ENCODE data around the gene CPA3.

Gene CPA3

GRCh38 chr3:148861277-148861869 is 3.7 kb upstream of the CPA3 start:
- DNase-seq (ENCODE audit: low read depth) = peak; percentile 70

DNA sequence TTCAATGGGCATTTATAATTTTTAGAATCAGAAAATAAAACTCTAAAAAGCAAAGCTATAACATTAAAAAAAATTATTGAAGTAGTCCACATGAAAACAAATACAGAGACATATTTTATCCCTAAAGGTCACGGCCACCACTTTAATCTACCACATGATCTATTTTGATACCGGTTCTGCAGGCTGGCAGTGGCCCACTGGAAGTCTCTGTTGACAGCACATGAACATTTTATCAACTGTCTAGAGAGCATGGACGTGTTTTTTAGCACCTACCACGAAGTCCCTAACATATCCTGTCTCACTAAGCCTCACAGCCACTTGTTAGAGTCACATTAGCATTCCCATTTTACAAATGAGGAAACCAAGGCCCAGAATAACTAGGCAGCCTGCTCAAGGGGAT is 1.8 kb upstream of the CPA3 start:
- DNase-seq (ENCODE audit: low read depth) = no peak

GRCh38 chr3:148863814-148864213 is 1.3 kb upstream of the CPA3 start:
- no peak for DNase-seq (ENCODE audit: low read depth)

DNA sequence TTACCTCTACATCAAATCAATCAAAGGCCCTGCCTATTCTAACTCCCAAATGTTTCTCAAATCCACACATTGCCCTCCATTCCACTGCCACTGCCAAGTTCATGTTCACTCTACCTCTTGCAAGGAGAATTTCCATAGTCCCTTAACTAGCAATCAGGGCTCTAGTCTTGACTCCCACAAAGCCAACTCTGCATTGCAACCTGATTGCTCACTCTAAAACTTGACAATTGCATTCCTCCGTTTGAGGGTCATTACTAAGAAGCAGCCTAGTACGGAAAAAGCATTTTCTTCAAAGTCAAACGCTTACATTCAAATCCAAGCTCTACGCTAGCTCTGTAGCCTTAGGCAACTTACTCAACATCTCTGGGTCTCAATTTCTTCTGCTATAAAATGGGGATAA is 1.2 kb downstream of the CPA3 start:
- peak; percentile 93 for DNase-seq (ENCODE audit: low read depth)

DNA sequence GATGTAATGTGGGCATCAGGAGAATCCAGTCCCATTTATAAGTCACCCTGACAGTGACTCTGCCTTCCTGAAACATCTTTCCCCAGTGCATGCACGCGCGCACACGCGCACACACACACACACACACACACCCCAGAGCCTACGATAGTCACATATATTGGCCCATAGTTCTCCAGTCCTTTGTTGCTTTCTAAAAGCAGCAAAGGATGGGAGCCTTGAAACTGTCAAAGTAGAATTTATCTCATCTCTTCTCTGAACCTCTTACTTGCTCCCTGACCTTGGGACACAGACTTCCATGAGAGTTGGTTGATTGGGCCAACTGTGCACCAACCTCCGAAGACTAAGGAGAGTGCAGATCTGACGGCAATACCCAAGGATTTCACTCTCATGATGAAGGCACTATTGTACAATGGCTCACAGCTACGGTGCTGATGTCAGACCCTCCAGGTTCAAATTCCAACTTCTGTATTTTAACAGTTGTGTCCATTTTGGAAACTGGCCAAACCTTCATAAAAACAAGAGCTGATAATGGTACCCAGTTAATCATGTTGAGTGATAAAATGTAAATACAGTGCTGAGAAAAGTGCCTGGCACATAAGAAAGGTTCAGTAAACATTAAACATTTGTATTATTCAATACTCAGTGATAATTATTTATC is 8.3 kb downstream of the CPA3 start:
- DNase-seq (ENCODE audit: low read depth) = no peak

DNA sequence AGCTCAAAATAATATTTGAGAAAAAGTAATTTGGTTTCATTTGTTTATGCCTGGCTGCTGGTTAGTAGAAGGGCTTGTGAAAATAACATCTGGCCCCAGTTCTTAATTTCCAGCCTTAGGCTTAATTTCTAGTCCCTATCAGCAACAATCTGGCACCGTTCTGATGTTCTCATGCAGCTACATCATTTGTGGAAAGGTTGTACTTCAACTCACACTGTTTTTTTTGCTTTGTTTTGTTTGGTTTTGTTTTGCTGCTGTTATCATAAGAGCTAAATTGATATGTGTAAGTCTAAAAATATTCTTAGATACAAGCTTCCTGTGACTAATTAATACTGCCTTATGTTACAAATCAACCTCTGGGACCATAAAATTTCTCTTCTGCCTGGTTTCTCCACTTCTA is 8.9 kb downstream of the CPA3 start:
- peak; percentile 67 for DNase-seq (ENCODE audit: low read depth)

DNA sequence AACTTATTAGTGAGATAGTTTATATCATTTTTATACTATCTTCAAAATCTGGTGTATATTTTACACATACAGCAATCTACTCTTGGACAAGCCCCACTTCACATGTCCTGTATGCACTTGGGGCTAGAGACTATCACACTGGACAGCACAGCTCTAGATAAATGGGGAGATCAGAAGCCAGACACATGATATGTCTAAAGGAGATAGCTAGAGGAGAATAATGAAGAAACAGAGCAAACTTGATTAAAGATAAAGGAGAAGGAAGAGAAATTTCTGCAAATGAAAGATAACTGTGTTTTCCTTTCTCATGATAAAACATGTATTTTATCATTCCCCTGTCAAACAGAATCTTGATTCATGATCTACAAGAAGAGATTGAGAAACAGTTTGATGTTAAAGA is 13.0 kb downstream of the CPA3 start:
- no peak for DNase-seq (ENCODE audit: low read depth)

DNA sequence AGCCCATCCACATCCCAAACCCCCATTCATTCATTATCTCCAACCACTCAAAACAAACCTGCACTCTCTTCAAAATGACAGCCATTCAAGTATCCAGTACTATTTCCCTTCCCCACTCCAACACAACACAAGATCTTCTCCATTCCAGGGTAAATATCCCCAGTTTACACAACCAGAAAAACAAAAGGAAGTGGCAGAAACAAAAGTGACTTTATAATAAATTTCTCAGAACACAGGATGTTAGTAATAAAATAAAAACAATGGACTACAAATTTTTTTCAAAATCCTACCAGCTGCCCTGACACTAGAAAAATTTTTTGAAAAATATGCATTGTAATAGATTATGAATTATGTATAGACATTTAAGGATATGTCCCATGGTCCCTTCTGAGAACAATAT is 14.2 kb downstream of the CPA3 start:
- DNase-seq (ENCODE audit: low read depth) = no peak

GRCh38 chr3:148880681-148881080 is 15.6 kb downstream of the CPA3 start:
- no peak for DNase-seq (ENCODE audit: low read depth)

DNA sequence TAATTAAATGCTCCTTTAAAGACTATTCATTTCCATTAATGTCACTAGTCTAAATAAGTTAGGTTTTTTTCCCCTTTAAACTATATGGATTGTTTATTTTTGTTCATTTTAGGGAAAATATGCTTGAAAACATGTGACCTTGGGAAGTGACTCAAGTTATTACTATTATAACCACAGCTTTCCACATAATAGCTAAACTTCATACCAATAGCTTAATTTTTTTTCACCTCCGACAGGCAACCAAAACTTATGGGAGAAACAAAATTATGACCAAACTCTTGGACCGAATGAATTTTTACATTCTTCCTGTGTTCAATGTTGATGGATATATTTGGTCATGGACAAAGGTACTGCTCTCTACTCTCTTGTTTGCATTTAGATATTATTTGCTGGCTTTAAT is 16.2 kb downstream of the CPA3 start:
- DNase-seq (ENCODE audit: low read depth) = peak; percentile 66

- DNase-seq (ENCODE audit: low read depth) = no peak
Observed at GRCh38 chr3:148882288-148882687, 17.2 kb downstream of the CPA3 start.

- DNase-seq (ENCODE audit: low read depth) = no peak
Observed at GRCh38 chr3:148883163-148883562, 18.1 kb downstream of the CPA3 start.

GRCh38 chr3:148884261-148884660 is 19.2 kb downstream of the CPA3 start:
- DNase-seq (ENCODE audit: low read depth) = peak; percentile 76

DNA sequence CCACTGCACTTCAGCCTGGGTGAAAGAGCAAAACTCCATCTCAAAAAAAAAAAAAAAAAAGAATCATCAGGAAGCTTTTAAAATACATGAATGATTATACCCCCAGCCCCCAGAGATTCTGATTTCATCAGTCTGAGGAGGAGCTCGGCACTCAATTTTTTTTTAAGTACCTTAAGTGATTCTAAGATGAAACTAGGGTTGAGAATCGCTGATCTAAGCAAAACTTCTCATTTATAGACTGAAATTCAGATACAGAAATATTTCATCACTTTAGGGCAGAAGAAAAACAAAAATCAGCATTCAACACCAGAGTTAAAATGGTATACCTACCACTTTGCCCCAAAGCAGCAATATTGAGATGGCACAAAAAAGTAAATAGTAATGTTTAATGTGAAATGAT is 24.7 kb downstream of the CPA3 start:
- no peak for DNase-seq (ENCODE audit: low read depth)

- DNase-seq (ENCODE audit: low read depth) = peak; percentile 73
Observed at GRCh38 chr3:148896062-148896461, 31.0 kb downstream of the CPA3 start.

DNA sequence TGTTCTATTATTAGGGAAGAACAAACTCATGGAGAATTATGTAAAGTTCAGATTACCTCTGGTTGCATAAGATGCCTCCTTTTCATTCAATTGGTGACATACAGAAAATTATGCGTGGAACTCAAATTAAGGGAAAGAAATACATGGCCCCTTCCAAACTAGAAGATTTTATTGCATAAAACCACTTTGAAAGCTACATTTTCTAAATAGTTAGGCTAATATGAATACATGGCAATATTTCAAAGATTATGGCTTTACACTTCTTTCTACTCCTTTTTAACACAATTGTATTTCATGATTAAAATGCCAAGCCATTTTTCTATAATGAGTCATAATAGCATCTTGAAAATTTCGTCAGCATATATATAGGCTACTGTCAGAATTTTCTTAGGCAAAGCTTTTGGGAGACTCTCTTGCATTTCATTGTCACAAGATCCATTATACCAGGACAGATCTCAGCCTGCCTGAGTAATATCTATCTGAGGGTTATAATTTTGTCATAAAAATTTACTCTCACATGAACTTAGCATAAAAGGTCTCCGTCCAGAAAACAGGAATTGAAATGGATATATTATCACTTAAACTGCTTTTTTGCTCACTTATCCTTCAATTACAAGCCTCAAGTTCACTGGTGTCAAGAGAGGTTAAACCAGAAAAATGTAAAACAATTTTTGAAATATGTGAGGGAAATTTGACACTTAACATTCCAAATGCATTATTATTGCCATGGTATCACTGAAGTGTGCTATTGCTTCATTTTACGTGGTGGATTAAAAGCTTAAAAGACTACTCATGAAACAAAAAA is 37.1 kb downstream of the CPA3 start:
- DNase-seq (ENCODE audit: low read depth) = peak; percentile 85

GRCh38 chr3:148903022-148903442 is 37.9 kb downstream of the CPA3 start:
- peak; percentile 76 for DNase-seq (ENCODE audit: low read depth)

- peak; percentile 76 for DNase-seq (ENCODE audit: low read depth)
Observed at GRCh38 chr3:148903941-148904340, 38.8 kb downstream of the CPA3 start.

GRCh38 chr3:148906667-148907066 is 41.6 kb downstream of the CPA3 start:
- DNase-seq (ENCODE audit: low read depth) = no peak

GRCh38 chr3:148911173-148911572 is 46.1 kb downstream of the CPA3 start:
- no peak for DNase-seq (ENCODE audit: low read depth)

- DNase-seq (ENCODE audit: low read depth) = no peak
Observed at GRCh38 chr3:148911592-148911991, 46.5 kb downstream of the CPA3 start.

DNA sequence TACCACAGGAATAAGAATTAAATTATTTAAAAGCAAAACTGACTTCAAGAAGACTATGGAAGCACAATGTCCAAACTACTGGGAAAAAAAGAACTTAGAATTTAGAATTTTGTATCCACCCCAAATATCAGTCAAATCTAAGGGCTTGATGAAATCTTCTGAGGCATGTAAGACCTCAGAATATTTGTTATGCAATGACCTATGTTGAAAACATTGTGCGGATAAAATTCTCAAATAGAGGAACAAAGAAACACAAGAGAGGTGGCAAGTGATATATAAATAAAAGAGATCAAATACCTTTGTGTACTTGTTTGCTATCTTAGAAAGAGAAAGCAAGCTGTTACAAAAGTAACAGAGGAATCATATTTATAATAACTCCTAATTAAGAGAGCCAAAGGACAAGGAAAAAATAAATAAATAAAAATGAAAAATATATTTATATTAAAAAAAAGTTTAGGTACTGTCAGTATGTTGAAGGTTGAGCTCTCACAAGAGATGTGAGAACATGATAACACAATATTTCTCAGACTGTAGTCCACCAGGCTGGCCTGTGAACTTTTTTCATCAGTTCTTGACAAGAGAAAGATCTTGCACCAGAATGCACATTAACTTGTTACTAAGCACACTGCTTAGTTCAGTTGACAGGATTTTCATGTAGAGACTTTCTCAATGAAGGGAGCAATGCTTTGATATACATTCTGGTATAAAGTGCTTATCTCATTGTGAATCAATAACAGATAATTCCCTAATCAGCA is 50.0 kb downstream of the CPA3 start:
- DNase-seq (ENCODE audit: low read depth) = no peak

DNA sequence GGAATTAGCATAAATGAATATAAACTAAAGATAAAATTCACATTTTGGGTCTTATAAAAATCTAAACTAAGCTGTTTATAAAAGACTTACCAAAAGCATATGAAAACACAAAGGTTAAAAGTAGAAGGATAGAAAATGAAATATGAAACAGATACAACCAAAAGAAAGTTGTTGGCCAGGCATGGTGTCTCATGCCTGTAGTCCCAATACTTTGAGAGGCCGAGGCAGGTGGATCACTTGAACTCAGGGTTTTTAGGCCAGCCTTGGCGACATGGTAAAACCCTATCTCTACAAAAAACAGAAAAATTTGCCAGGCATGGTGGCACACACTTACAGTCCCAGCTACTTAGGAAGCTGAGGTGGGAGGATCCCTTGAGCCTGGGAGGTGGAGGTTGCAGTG is 51.0 kb downstream of the CPA3 start:
- DNase-seq (ENCODE audit: low read depth) = no peak

Data from EH (cell line).